Sigmoid colon (tissue), 4 donors: ENCODE data around the gene GOLPH3.

Experiments used
- EP300 ChIP-seq, 4 donors: sonication (generic); formaldehyde crosslinking; IDR thresholded peaks; one replicate each; pipeline ENCODE4 v1.6.1; 2017; ENCODE audit warnings: antibody characterized with exemption in 4 of 4
- POLR2A ChIP-seq, 2 donors: fragments of 450-650 bp; IDR thresholded peaks; one replicate each; pipeline ENCODE4 v1.6.1; 2016; ENCODE audit warnings: antibody characterized with exemption in 2 of 2, mild to moderate bottlenecking in 2 of 2, moderate library complexity in 2 of 2
- TF ChIP-seq, protein P1 (sequence below), 4 experiments: fragments of 450-650 bp in 3 of 4; fragments of 200-600 bp in 1 of 4; IDR thresholded peaks; one replicate each; pipeline ENCODE4 v1.5.1; 2016 to 2019; ENCODE audit warnings: antibody characterized with exemption in 4 of 4, mild to moderate bottlenecking in 3 of 4, moderate library complexity in 2 of 4

DNA sequence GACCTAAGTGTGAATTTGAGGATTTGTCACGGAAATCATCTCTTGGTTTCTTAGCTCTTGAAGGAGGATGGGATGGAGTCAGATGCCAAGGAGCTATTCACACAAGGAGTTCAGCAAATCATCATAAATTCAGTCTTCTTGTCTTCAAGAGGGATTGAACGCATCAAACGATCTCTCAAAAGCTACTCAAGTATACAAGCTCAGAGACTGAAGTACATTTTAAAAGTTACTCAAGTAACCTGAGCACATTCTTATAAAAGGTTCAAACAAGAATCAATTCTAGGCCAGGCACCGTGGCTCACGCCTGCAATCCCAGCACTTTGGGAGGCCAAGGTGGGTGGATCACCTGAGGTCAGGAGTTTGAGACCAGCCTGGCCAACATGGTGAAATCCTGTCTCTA, 21.1 kb upstream of the GOLPH3 start:
- no peak for TF ChIP-seq POLR2A (IDR thresholded peaks at IDR 0.05)
- TF ChIP-seq, protein P1, sequence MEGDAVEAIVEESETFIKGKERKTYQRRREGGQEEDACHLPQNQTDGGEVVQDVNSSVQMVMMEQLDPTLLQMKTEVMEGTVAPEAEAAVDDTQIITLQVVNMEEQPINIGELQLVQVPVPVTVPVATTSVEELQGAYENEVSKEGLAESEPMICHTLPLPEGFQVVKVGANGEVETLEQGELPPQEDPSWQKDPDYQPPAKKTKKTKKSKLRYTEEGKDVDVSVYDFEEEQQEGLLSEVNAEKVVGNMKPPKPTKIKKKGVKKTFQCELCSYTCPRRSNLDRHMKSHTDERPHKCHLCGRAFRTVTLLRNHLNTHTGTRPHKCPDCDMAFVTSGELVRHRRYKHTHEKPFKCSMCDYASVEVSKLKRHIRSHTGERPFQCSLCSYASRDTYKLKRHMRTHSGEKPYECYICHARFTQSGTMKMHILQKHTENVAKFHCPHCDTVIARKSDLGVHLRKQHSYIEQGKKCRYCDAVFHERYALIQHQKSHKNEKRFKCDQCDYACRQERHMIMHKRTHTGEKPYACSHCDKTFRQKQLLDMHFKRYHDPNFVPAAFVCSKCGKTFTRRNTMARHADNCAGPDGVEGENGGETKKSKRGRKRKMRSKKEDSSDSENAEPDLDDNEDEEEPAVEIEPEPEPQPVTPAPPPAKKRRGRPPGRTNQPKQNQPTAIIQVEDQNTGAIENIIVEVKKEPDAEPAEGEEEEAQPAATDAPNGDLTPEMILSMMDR (IDR thresholded peaks at IDR 0.05): no peak
- no peak for TF ChIP-seq EP300 (IDR thresholded peaks at IDR 0.05)
